ENCODE measurements around the gene IQCH.

The IQCH gene

DNA sequence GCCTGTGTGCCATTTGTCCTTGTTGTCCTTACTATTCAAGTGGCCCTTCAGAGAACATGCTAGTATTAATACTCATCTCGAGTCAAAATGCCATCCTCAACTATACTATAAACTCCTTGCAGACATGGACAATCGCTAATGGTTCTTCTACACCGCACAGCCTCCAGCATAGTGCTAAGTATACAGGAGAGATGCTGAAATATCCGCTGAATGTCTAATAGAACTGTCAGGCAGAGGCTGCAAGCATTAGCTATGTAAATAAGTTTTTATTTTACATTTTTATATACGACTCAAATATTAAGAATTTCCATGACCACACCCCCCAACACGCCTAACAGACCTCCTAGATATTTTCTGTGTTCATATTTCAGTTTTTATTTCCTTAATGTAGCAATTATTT is 39.5 kb upstream of the IQCH start:
- TF ChIP-seq, protein P1, sequence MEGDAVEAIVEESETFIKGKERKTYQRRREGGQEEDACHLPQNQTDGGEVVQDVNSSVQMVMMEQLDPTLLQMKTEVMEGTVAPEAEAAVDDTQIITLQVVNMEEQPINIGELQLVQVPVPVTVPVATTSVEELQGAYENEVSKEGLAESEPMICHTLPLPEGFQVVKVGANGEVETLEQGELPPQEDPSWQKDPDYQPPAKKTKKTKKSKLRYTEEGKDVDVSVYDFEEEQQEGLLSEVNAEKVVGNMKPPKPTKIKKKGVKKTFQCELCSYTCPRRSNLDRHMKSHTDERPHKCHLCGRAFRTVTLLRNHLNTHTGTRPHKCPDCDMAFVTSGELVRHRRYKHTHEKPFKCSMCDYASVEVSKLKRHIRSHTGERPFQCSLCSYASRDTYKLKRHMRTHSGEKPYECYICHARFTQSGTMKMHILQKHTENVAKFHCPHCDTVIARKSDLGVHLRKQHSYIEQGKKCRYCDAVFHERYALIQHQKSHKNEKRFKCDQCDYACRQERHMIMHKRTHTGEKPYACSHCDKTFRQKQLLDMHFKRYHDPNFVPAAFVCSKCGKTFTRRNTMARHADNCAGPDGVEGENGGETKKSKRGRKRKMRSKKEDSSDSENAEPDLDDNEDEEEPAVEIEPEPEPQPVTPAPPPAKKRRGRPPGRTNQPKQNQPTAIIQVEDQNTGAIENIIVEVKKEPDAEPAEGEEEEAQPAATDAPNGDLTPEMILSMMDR (IDR thresholded peaks at IDR 0.05): no peak
- no peak overlapping the region for H3K4me3 ChIP-seq (ENCODE audit: low read depth in 1 of 2, low read length in 1 of 2)
- no peaks in the 10 kb centered on the region for H3K27me3 ChIP-seq
- H3K4me1 ChIP-seq (ENCODE audit: control insufficient read depth in 1 of 2, insufficient read depth in 1 of 2, low read depth in 1 of 2, low read length in 1 of 2): no peaks in the 10 kb centered on the region
- peaks cover 19% of the 10 kb centered on the region for H3K36me3 ChIP-seq
- H3K9me3 ChIP-seq: no peaks in the 10 kb centered on the region
- no peak overlapping the region for H3K27ac ChIP-seq

DNA sequence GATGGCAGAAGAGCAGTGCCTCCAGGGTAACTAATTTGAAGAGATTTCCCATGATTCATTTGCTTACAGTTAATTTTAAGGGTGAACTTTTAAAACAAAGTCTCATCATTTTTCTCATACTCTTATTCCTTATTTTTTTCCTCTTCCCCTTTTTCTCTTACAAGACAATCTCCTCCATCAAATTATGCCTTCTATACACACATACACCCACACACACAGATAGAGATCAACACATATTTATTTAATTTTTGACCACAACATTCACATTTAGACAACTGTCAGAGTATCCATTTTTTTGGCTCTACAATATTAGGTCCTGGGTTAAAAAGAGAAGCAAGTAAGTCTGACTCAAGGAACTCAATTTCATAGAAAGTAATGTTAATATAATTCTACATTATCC is 37.7 kb upstream of the IQCH start:
- no peak overlapping the region for H3K4me3 ChIP-seq (ENCODE audit: low read depth in 1 of 2, low read length in 1 of 2)
- peaks cover 22% of the 10 kb centered on the region for H3K36me3 ChIP-seq
- no peaks in the 10 kb centered on the region for H3K27me3 ChIP-seq
- H3K27ac ChIP-seq: no peak overlapping the region
- no peaks in the 10 kb centered on the region for H3K9me3 ChIP-seq
- no peaks in the 10 kb centered on the region for H3K4me1 ChIP-seq (ENCODE audit: control insufficient read depth in 1 of 2, insufficient read depth in 1 of 2, low read depth in 1 of 2, low read length in 1 of 2)
- TF ChIP-seq, protein P1 (IDR thresholded peaks at IDR 0.05): no peak

DNA sequence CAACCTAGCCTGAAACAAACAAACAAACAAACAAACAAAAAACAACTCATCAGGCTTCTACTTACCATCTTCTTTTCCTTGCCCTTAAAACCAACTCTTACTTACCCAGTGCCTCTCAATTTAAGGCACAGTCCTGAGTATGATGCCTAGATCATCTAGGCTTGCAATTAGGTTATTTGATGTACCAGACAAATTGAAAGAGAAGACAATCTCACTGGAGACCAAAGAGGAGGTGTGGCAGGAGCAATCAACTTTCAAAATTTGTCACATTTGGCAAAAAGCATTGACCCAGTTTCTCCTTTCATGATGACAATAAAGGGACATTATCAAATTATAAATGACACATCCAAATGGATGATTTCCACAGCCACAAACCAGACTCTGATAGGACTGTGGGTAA is 36.2 kb upstream of the IQCH start:
- Histone ChIP-seq H3K4me1 (ENCODE audit: control insufficient read depth in 1 of 2, insufficient read depth in 1 of 2, low read depth in 1 of 2, low read length in 1 of 2) (no peaks in the 10 kb centered on the region), H3K4me3 (ENCODE audit: low read depth in 1 of 2, low read length in 1 of 2) (no peak overlapping the region), H3K27me3 (no peaks in the 10 kb centered on the region), H3K27ac (no peak overlapping the region), H3K9me3 (no peaks in the 10 kb centered on the region), H3K36me3 (peaks cover 22% of the 10 kb centered on the region)
- TF ChIP-seq, protein P1 (IDR thresholded peaks at IDR 0.05): no peak

DNA sequence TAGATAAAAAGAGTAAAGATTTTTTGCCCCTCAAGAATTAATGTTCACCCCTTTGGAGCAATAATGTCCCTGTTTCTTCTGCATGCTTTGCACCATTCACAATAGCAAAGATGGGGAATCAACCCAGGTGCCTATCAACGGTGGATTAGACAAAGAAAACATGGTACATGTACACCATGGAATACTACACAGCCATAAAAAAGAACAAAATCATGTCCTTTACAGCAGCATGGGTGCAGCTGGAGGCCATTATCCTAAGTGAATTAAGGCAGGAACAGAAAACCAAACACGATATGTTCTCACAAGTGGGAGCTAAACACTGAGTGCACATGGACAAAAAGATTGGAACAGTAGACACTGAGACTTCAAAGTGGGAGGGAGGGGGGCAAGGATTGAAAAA is 35.3 kb upstream of the IQCH start:
- no peak overlapping the region for H3K27ac ChIP-seq
- no peaks in the 10 kb centered on the region for H3K9me3 ChIP-seq
- no peaks in the 10 kb centered on the region for H3K27me3 ChIP-seq
- no peak overlapping the region for H3K4me3 ChIP-seq (ENCODE audit: low read depth in 1 of 2, low read length in 1 of 2)
- TF ChIP-seq, protein P1 (IDR thresholded peaks at IDR 0.05): no peak
- no peaks in the 10 kb centered on the region for H3K4me1 ChIP-seq (ENCODE audit: control insufficient read depth in 1 of 2, insufficient read depth in 1 of 2, low read depth in 1 of 2, low read length in 1 of 2)
- H3K36me3 ChIP-seq: peaks cover 18% of the 10 kb centered on the region

GRCh38 chr15:67224889-67225288 is 29.7 kb upstream of the IQCH start:
- Histone ChIP-seq H3K27me3 (no peaks in the 10 kb centered on the region), H3K4me1 (ENCODE audit: control insufficient read depth in 1 of 2, insufficient read depth in 1 of 2, low read depth in 1 of 2, low read length in 1 of 2) (no peaks in the 10 kb centered on the region), H3K27ac (no peak overlapping the region), H3K9me3 (no peaks in the 10 kb centered on the region), H3K4me3 (ENCODE audit: low read depth in 1 of 2, low read length in 1 of 2) (no peak overlapping the region), H3K36me3 (peaks cover 16% of the 10 kb centered on the region)
- TF ChIP-seq, protein P1 (IDR thresholded peaks at IDR 0.05): no peak

DNA sequence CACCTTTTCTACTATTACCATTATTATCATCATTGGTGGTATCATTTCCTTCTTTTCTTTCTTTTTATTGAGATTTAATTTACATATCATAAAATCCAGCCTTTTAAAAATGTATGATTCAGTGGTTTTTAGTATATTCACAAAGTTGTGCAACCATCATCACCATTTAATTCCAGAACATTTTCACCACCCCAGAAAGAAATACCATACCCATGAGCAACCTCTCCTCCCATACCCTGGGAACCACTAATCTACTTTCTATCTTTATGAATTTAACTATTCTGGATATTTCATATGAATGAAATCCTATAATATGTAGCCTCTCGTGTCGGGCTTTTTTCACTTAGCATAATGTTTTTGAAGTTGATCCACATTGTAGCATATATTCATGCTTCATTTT is 29.2 kb upstream of the IQCH start:
- H3K4me3 ChIP-seq (ENCODE audit: low read depth in 1 of 2, low read length in 1 of 2): no peak overlapping the region
- no peak overlapping the region for H3K27ac ChIP-seq
- TF ChIP-seq, protein P1 (IDR thresholded peaks at IDR 0.05): no peak

More for the DNA sequence above, 29.2 kb upstream of the IQCH start:
- Histone ChIP-seq H3K27me3 (no peaks in the 10 kb centered on the region), H3K36me3 (peaks cover 16% of the 10 kb centered on the region), H3K4me1 (ENCODE audit: control insufficient read depth in 1 of 2, insufficient read depth in 1 of 2, low read depth in 1 of 2, low read length in 1 of 2) (no peaks in the 10 kb centered on the region), H3K9me3 (no peaks in the 10 kb centered on the region)

All from neutrophil (primary cell).